ENCODE data around the gene AMBP.

The AMBP gene

GRCh38 chr9:114077162-114077837 is 800 bp downstream of the AMBP start:
- TF ChIP-seq CTCF (IDR thresholded peaks at IDR 0.05; ENCODE audit: low read depth, low read length) (no peak), EZH2phosphoT487 (IDR thresholded peaks at IDR 0.05; ENCODE audit: low read depth) (no peak)
- no peak overlapping the region for H3K4me3 ChIP-seq (ENCODE audit: low read length)
- H3K9me3 ChIP-seq (ENCODE audit: insufficient read depth, low read length) = no peaks in the 10 kb centered on the region
- peaks cover 24% of the 10 kb centered on the region for H3K27me3 ChIP-seq (ENCODE audit: low read depth, low read length)
- H3K36me3 ChIP-seq (replicated peaks; ENCODE audit: low read depth, low read length) = no peaks in the 10 kb centered on the region
- H3K4me1 ChIP-seq (ENCODE audit: low read length) = no peaks in the 10 kb centered on the region
- H4K20me1 ChIP-seq (ENCODE audit: insufficient read depth, low read length) = no peaks in the 10 kb centered on the region
- no peaks in the 10 kb centered on the region for H3K79me2 ChIP-seq (ENCODE audit: low read length)
- no peak overlapping the region for H3K4me2 ChIP-seq (ENCODE audit: low read length)
- no peak overlapping the region for H3K27ac ChIP-seq (ENCODE audit: low read length)
- no peak overlapping the region for H3K9ac ChIP-seq (ENCODE audit: low read length)
- H2AFZ ChIP-seq (ENCODE audit: low read depth, low read length) = no peak overlapping the region

GRCh38 chr9:114076237-114077161 is 1.6 kb downstream of the AMBP start:
- H3K4me2 ChIP-seq (ENCODE audit: low read length) = no peak overlapping the region
- H3K27ac ChIP-seq (ENCODE audit: low read length) = no peak overlapping the region
- no peak overlapping the region for H3K9ac ChIP-seq (ENCODE audit: low read length)
- no peaks in the 10 kb centered on the region for H3K9me3 ChIP-seq (ENCODE audit: insufficient read depth, low read length)
- no peaks in the 10 kb centered on the region for H3K79me2 ChIP-seq (ENCODE audit: low read length)
- no peak overlapping the region for H3K4me3 ChIP-seq (ENCODE audit: low read length)
- H4K20me1 ChIP-seq (ENCODE audit: insufficient read depth, low read length) = no peaks in the 10 kb centered on the region
- no peaks in the 10 kb centered on the region for H3K4me1 ChIP-seq (ENCODE audit: low read length)
- TF ChIP-seq EZH2phosphoT487 (IDR thresholded peaks at IDR 0.05; ENCODE audit: low read depth) (no peak), CTCF (IDR thresholded peaks at IDR 0.05; ENCODE audit: low read depth, low read length) (no peak)
- H2AFZ ChIP-seq (ENCODE audit: low read depth, low read length) = no peak overlapping the region
- peaks cover 24% of the 10 kb centered on the region for H3K27me3 ChIP-seq (ENCODE audit: low read depth, low read length)
- H3K36me3 ChIP-seq (replicated peaks; ENCODE audit: low read depth, low read length) = no peaks in the 10 kb centered on the region

DNA sequence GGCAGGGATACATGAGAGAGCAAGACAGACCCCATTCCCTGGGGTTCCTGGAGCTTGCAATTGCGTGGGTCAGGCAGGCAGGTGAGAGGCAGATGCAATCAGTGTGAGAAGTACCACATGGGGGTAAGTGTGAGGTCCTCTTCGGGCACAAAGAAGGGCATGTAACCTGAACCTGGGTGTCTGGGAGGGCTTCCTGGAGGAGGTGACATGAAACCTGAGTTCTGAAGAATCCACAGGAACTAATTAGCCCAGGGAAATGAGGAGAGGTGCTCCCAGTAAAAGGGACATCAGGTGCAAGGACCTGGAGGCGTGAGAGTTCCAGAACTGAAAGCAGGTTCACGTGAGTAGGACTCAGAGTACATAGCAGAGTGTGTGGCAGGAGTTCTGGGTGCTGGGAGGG is 2.5 kb downstream of the AMBP start:
- Histone ChIP-seq H4K20me1 (ENCODE audit: insufficient read depth, low read length) (no peaks in the 10 kb centered on the region), H3K9me3 (ENCODE audit: insufficient read depth, low read length) (no peaks in the 10 kb centered on the region), H3K79me2 (ENCODE audit: low read length) (no peaks in the 10 kb centered on the region), H3K4me1 (ENCODE audit: low read length) (no peaks in the 10 kb centered on the region), H3K9ac (ENCODE audit: low read length) (no peak overlapping the region), H3K27ac (ENCODE audit: low read length) (no peak overlapping the region), H3K4me2 (ENCODE audit: low read length) (no peak overlapping the region), H2AFZ (ENCODE audit: low read depth, low read length) (no peak overlapping the region), H3K4me3 (ENCODE audit: low read length) (no peak overlapping the region), H3K36me3 (replicated peaks; ENCODE audit: low read depth, low read length) (no peaks in the 10 kb centered on the region), H3K27me3 (ENCODE audit: low read depth, low read length) (peaks cover 24% of the 10 kb centered on the region)
- TF ChIP-seq EZH2phosphoT487 (IDR thresholded peaks at IDR 0.05; ENCODE audit: low read depth) (no peak), CTCF (IDR thresholded peaks at IDR 0.05; ENCODE audit: low read depth, low read length) (no peak)
